Adipose tissue (tissue), 3 donors: ENCODE data around the gene POU2F2. TPM values are rescaled to one million over a fixed set of nuclear protein-coding genes. Genes with fewer than 3 reads are reported as not detected.
"Not testable (repeated sequence)": the region's sequence is repeated elsewhere in the genome, so short reads cannot be mapped to it uniquely, and the experiment has no call there.

ENCODE experiments used
- H3K27ac ChIP-seq: one replicate; pipeline ENCODE4 v1.5.1; 2013; ENCODE audit warnings: low read depth, low read length
- WGBS, 3 donors: extraction: QIAGEN DNeasy Blood & Tissue Kit; methylation state at CpG; one replicate each; pipeline ENCODE4 v1.1.7; 2013; 5-methylcytosine and 5-hydroxymethylcytosine counted together
- polyA plus RNA-seq, 3 donors: library from polyadenylated mRNA; stranded (reverse); fragments of 200-250 nt; gene quantifications; one replicate each; pipeline ENCODE4 v1.2.3, GENCODE V29; 2013
- donor health status: healthy with polysubstance abuse.
- donor health status: Bipolar disorder and iron deficiency.
- donor health status: healthy.

POU2F2 gene
- polyA plus RNA-seq, 3 donors: 0.67 to 1.2 (median 0.83) TPM

DNA sequence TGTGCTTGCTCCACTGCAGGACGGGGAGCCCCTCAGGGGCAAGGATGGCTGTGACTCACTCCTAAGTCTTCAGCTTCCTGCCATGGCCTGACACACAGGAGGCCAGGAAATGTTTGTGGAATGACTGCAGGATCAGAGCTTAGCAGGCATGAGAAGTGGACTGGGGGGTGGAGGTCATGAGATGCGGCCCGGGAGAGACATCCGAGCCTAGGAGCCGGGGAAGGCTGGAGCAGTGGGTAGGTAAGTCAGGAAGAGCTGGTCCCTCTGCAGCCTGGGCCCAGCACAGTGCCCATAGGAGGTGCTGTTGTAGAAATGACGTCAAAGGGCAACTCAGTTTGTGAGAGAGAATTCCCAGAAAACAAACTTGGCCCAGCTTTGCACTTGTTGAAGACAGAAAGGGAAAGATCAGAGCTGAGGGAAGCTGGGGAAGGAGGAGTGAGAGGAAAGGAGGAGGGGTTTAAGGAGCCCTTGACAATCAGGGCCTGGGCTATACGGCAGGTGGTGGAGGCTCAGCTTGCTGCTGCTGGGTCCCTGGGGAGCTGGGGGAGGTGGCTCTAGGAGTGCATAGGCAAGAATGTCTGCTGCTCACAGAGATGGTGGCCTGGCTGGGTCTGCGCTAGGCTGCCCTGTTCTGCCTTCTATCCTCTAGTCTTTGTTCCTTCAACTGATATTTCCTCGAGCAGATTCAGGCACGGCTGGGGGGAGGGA lies 18.5 kb downstream of the POU2F2 start:
- WGBS, 3 donors: 42 to 48% (median 43%) methylated on average over 10 of the region's 10 CpGs

GRCh38 chr19:42111811-42112210 lies 20.4 kb downstream of the POU2F2 start:
- no peak overlapping the region for H3K27ac ChIP-seq
- 80 to 82% (median 81%) methylated on average over 3 of the region's 3 CpGs for WGBS, 3 donors

More for the DNA sequence above, 18.5 kb downstream of the POU2F2 start:
- H3K27ac ChIP-seq: no peak overlapping the region

DNA sequence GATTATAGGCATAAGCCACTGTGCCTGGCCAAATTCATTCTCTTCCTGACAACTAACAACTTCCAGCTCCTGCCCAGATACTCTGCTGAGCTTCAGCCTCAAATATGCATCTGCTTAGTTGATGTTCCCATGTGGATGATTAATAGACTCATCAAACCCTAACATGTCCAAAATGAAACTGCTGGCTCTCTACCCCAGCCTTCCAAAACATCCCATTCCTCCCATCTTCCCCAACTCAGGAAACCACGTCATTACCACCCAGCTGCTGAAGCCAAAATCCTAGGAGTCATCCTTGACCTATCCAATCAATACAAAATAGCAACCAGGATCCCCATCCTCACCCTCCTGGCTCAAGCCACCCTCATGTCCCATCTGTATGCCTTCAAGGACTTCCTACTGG lies 20.9 kb downstream of the POU2F2 start:
- 41 to 77% (median 74%) methylated on average over 1 of the region's 1 CpG for WGBS, 3 donors

GRCh38 chr19:42110658-42111057 lies 21.6 kb downstream of the POU2F2 start:
- WGBS, 3 donors: 79 to 91% (median 84%) methylated on average over 1 of the region's 1 CpG
- H3K27ac ChIP-seq: no peak overlapping the region

More for the DNA sequence above, 20.9 kb downstream of the POU2F2 start:
- no peak overlapping the region for H3K27ac ChIP-seq

DNA sequence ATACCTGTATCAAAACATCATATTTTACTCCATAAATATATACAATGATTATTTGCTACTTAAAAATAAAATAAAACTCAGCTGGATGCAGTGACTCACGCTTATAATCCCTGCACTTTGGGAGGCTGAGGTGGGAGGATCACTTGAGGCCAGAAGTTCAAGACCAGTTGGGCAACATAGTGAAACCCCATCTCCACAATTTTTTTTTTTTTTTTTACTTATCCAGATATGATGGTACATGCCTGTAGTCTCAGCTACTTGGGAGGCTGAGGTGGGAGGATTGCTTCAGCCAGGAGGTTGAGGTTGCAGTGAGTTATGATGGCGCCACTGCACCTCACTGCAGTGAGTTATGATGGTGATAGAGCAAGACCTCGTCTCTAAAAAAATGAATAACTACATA lies 22.4 kb downstream of the POU2F2 start:
- WGBS, 3 donors: 79 to 82% (median 82%) methylated on average over 3 of the region's 3 CpGs
- no peak overlapping the region for H3K27ac ChIP-seq

DNA sequence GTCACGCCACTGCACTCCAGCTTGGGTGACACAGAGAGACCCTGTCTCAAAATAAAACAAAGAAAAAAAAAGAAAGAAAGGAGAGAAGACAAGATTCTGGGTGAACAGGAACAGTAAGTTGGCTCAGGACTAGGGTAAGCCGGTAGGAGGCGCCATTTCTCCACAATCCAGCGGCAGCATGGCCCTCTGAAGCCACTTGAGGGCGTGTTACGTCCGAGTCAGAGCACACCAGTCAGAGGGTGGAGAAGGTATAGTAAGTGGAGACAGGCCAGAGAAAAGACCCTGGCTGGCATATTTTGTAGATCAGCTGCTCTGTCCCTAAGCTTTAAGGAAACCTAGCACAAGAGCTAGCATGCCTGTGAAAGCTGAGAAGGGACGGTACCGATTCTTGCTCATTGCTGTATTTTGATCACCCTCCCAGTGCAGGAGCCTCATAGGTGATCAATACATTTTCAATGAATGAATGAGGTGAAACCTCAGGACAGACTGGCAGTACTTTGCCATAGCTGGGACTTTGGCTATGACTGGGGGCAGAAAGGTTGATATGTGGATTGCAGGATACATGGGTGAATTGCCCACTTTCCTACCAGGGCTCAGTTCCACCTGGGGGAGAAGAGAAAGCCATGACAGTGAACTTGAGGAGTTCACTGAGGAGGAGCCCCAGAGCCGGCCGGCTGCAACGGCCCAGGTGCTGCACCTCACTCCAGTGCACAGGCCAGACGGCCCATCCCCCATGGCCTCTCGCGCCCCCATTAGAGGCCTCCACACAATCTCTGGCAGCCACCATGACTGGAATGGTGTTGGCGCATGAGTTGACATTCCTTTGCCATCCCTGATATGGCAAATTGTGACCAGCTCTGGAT lies 23.5 kb downstream of the POU2F2 start:
- 21 to 36% (median 34%) methylated on average over 16 of the region's 16 CpGs for WGBS, 3 donors

GRCh38 chr19:42105368-42105767 lies 26.9 kb downstream of the POU2F2 start:
- H3K27ac ChIP-seq: no peak overlapping the region
- 72 to 83% (median 83%) methylated on average over 2 of the region's 2 CpGs for WGBS, 3 donors

More for the DNA sequence above, 23.5 kb downstream of the POU2F2 start:
- H3K27ac ChIP-seq: no peak overlapping the region

DNA sequence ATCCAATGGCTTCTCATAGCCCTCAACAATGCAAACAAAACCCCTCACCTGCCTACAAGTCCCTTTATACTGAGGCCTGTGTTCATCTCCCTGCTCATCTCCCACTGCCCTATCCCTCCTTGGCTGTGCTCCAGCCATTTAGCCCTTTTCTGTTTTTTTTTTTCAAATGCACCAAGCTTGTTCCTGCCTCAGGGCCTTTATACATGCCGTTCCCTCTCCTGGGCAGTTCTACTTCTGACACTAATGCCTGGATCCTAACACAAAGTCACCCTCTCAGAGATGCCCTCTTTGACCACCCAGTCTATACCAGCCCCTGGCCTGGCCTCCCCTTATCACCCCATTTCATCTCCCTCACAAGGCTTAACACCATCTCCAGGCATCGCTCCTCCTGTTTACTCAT lies 29.4 kb downstream of the POU2F2 start:
- 89 to 95% (median 90%) methylated on average over 2 of the region's 2 CpGs for WGBS, 3 donors
- H3K27ac ChIP-seq: no peak overlapping the region

DNA sequence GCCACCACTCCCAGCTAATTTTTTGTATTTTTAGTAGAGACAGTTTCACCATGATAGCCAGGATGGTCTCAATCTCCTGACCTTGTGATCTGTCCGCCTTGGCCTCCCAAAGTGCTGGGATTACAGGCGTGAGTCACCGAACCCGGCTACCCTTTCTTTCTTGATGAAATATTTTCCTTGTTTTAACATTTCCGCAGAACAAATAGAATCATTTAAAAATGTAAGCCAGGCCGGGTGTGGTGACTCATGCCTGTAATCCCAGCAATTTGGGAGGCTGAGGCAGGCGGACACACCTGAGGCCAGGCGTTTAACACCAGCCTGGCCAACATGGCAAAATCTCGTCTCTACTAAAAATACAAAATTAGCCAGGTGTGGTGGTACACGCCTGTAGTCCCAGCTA lies 32.0 kb downstream of the POU2F2 start:
- 94 to 96% (median 94%) methylated on average over 10 of the region's 10 CpGs for WGBS, 3 donors
- not testable (repeated sequence) for H3K27ac ChIP-seq

DNA sequence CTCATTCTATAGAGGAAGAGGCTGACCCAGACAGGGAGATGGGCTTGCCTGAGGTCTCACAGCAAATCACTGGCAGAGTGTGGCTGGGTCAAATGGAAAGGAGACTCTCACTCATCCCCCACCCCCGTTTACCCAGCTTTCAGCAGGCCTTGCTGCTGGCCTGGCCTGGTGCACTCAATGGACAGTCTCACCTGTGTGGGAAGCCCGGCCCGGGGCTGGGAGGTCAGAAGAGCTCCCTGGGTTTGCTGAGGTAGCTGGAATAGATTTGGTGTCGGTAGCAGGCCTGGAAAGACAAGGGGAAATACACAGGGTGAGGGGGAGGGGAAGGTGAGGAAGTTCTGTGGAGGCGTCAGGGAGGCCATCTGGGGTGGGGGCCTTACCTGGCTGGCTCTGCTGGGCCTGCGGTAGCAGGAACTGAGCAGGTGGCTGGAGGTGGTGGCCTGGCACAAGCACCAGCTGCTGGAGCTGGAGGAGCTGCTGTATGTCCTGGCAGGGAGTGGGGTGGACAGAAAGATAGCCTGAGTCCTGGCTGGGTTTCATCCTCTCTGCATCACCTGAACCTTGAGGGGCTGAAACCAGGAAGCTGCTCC lies 32.8 kb downstream of the POU2F2 start:
- H3K27ac ChIP-seq: no peak overlapping the region
- 46 to 66% (median 62%) methylated on average over 6 of the region's 6 CpGs for WGBS, 3 donors

- 50 to 87% (median 81%) methylated on average over 6 of the region's 6 CpGs for WGBS, 3 donors
- H3K27ac ChIP-seq: no peak overlapping the region
These were observed 33.5 kb downstream of the POU2F2 start for GRCh38 chr19:42098781-42099180.

GRCh38 chr19:42097461-42097860 lies 34.8 kb downstream of the POU2F2 start:
- no peak overlapping the region for H3K27ac ChIP-seq
- WGBS, 3 donors: 56 to 93% (median 85%) methylated on average over 5 of the region's 5 CpGs

- no peak overlapping the region for H3K27ac ChIP-seq
- 52 to 63% (median 62%) methylated on average over 15 of the region's 15 CpGs for WGBS, 3 donors
These were observed 35.9 kb downstream of the POU2F2 start for GRCh38 chr19:42096255-42096837.

- no peak overlapping the region for H3K27ac ChIP-seq
These were observed 36.4 kb downstream of the POU2F2 start for GRCh38 chr19:42095814-42096230.

DNA sequence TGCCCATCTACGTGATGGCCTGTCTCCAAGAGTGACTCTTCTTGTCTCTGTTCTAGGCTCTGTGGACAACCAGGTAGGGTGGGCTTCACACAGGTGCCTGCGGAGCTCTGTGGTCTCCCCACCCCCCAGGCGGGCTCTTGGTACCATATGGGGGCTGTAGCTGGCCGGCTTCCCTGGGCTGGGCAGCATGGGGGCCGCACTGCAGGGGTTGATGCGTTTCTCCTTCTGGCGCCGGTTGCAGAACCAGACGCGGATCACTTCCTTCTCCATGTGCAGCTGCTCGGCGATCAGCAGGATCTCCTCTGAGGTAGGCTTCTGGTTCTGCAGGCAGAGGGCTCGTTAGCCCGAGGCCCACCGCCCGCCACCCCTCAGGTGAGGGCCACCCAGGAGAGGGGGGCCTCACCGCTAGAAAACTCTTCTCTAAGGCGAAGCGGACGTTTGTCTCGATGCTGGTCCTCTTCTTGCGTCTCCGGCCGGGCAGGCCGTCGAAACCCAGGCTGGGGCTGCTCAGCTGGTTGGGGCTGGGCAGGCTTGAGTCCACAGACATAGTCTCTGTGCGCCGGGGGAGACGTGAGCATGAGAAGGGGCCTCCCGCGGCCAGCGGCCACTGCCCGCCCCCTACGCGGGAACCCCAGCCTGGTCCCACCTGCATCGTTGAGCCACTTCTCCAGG lies 37.0 kb downstream of the POU2F2 start:
- 79 to 88% (median 80%) methylated on average over 36 of the region's 36 CpGs for WGBS, 3 donors
- H3K27ac ChIP-seq: no peak overlapping the region

More at GRCh38 chr19:42095814-42096230, 36.4 kb downstream of the POU2F2 start:
- WGBS, 3 donors: 26 to 54% (median 46%) methylated on average over 25 to 28 of the region's 28 CpGs

DNA sequence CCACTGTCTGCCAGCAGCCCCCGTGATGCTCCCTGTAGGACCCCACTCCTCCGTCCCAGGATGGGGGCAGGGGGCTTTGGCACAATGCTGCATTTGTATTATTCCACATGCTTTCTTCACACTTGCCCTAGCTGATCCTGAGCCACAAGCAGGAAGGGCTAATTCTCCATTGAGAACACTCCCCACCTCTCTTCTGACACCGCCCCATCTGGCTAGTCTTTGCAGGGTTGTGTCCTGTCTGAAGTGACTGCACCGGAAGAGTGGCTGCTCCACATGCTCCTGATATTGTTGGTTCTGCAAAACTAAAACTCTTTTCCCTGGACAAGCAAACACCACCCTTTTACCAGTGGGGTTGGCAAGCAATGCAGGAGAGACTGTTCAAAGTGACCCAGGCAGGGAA lies 38.3 kb downstream of the POU2F2 start:
- 47 to 64% (median 58%) methylated on average over 4 of the region's 4 CpGs for WGBS, 3 donors
- no peak overlapping the region for H3K27ac ChIP-seq

- 60 to 64% (median 61%) methylated on average over 4 of the region's 4 CpGs for WGBS, 3 donors
- no peak overlapping the region for H3K27ac ChIP-seq
These were observed 38.7 kb downstream of the POU2F2 start for GRCh38 chr19:42093505-42093904.

DNA sequence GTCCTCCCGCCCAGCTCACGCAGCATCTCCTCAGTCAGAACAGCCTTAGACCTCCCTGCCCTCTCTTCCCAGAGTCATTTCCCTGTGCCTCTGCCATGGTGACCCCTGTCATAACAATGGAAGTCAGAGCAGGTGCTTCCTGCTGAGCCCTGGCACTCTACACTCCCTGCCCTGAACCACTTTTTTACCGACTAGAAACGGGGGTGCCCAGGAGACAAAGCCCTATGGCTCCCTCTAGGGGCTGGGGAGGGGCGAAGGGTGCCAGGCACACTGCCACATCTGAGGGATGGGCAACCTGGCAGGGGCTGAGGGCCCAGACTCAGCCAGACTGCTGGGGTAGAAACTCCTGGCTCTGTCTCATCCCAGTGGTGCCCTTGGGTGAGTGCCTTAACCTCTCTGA lies 39.9 kb downstream of the POU2F2 start:
- no peak overlapping the region for H3K27ac ChIP-seq

More for the DNA sequence above, 39.9 kb downstream of the POU2F2 start:
- 24 to 41% (median 31%) methylated on average over 5 of the region's 5 CpGs for WGBS, 3 donors
